SK-N-SH (cell line): ENCODE measurements around the gene HDLBP. TPM values are rescaled to one million over a fixed set of nuclear protein-coding genes. Genes with fewer than 3 reads are reported as not detected.

Source experiments
- CTCF ChIA-PET: fragments of 300-600, 350-600 bp; formaldehyde crosslinking; extraction: SDS; loops from one replicate; lab custom pipeline; 2021; lab: Yijun Ruan, JAX
- POLR2A ChIA-PET: fragments of 350-600 bp; sonication (Branson Sonifier 250); formaldehyde crosslinking; extraction: SDS; loops from one replicate; lab custom pipeline; 2020; ENCODE audit warnings: antibody characterized with exemption, inconsistent platforms; lab: Yijun Ruan, JAX
- DNase-seq: peaks from one replicate; pipeline ENCODE4 v3.0.0; 2012
- H2AFZ ChIP-seq: fragments of 200-600 bp; sonication (generic); 2 replicates; pipeline ENCODE4 v1.8.1; 2016; ENCODE audit warnings: antibody characterized with exemption, mild to moderate bottlenecking, low read depth
- H3F3A ChIP-seq: fragments of 200-600 bp; sonication (generic); replicated peaks from 2 replicates; pipeline ENCODE3; 2016; ENCODE audit warnings: antibody characterized with exemption, mild to moderate bottlenecking; ENCODE audit not compliant: insufficient read depth
- H3K27ac ChIP-seq, 2 experiments: fragments of 200-500 bp in 1 of 2; fragments of 200-600 bp in 1 of 2; sonication (Bioruptor generic) in 1 of 2; sonication (generic), shearing (Covaris generic) in 1 of 2; 2 replicates each; pipeline versions ENCODE4 v1.5.1 to v1.6.1; 2014 to 2016; ENCODE audit warnings: low read depth in 2 of 2, inconsistent platforms in 1 of 2, low read length in 1 of 2, mild to moderate bottlenecking in 1 of 2, mixed read lengths in 1 of 2
- H3K27me3 ChIP-seq: fragments of 200-600 bp; sonication (generic), shearing (Covaris generic); 2 replicates; pipeline ENCODE4 v1.6.1; 2016; ENCODE audit warnings: mixed run types; ENCODE audit not compliant: insufficient read depth
- H3K36me3 ChIP-seq, 2 experiments: fragments of 200-500 bp in 1 of 2; fragments of 200-600 bp in 1 of 2; sonication (Bioruptor generic) in 1 of 2; sonication (generic) in 1 of 2; replicated peaks in 1 of 2; 2 replicates each; pipeline versions ENCODE3 to v1.5.1; 2014 to 2016; ENCODE audit warnings: low read length in 1 of 2, mild to moderate bottlenecking in 1 of 2; ENCODE audit not compliant: insufficient read depth in 2 of 2, control insufficient read depth in 1 of 2
- H3K4me1 ChIP-seq, 2 experiments: fragments of 200-500 bp in 1 of 2; fragments of 200-600 bp in 1 of 2; sonication (Bioruptor generic) in 1 of 2; sonication (generic), shearing (Covaris generic) in 1 of 2; 2 replicates each; pipeline versions ENCODE4 v1.5.1 to v1.6.1; 2014 to 2016; ENCODE audit warnings: low read depth in 1 of 2, low read length in 1 of 2, mixed run types in 1 of 2; ENCODE audit not compliant: insufficient read depth in 2 of 2, control insufficient read depth in 1 of 2
- H3K4me2 ChIP-seq: fragments of 200-600 bp; sonication (generic), shearing (Covaris generic); 2 replicates; pipeline ENCODE4 v1.6.1; 2017; ENCODE audit warnings: mixed run types
- H3K4me3 ChIP-seq, 2 experiments: fragments of 200-500 bp in 1 of 2; fragments of 200-600 bp in 1 of 2; sonication (Bioruptor generic) in 1 of 2; sonication (generic), shearing (Covaris generic) in 1 of 2; 2 replicates each; pipeline versions ENCODE4 v1.5.1 to v1.8.1; 2014 to 2016; ENCODE audit warnings: low read depth in 2 of 2, inconsistent platforms in 1 of 2, low read length in 1 of 2, mild to moderate bottlenecking in 1 of 2, mixed read lengths in 1 of 2, moderate library complexity in 1 of 2
- H3K79me2 ChIP-seq: fragments of 200-600 bp; sonication (generic); 2 replicates; pipeline ENCODE4 v1.8.1; 2017; ENCODE audit warnings: mild to moderate bottlenecking; ENCODE audit not compliant: insufficient read depth
- H3K9ac ChIP-seq: fragments of 200-600 bp; sonication (generic); 2 replicates; pipeline ENCODE4 v1.6.1; 2017; ENCODE audit warnings: mixed run types
- H3K9me2 ChIP-seq: fragments of 200-600 bp; sonication (generic); 2 replicates; pipeline ENCODE4 v1.6.1; 2017; ENCODE audit warnings: mixed run types
- H3K9me3 ChIP-seq: fragments of 200-600 bp; sonication (generic); 2 replicates; pipeline ENCODE4 v1.6.1; 2017; ENCODE audit warnings: mixed run types, mild to moderate bottlenecking, moderate library complexity
- H4K20me1 ChIP-seq: fragments of 200-600 bp; sonication (generic); 2 replicates; pipeline ENCODE4 v1.6.1; 2017; ENCODE audit warnings: mild to moderate bottlenecking, mixed run types; ENCODE audit not compliant: insufficient read depth
- CHD2 ChIP-seq: fragments of 150-350 bp; IDR thresholded peaks from 2 replicates; pipeline ENCODE4 v1.6.1; 2018; ENCODE audit warnings: low read length; ENCODE audit not compliant: partially characterized antibody
- EP300 ChIP-seq, 2 experiments: IDR thresholded peaks; 2 replicates each; pipeline versions ENCODE4 v1.4.0 to v1.6.1; 2012; ENCODE audit warnings: borderline replicate concordance in 1 of 2, low read depth in 1 of 2, low read length in 1 of 2
- EZH2phosphoT487 ChIP-seq: fragments of 200-600 bp; sonication (generic); IDR thresholded peaks from 2 replicates; pipeline ENCODE4 v1.6.1; 2017; ENCODE audit warnings: low read depth, mixed run types, mild to moderate bottlenecking, antibody characterized with exemption, moderate library complexity, borderline replicate concordance
- FOXM1 ChIP-seq: IDR thresholded peaks from 2 replicates; pipeline ENCODE4 v1.4.0; 2012; ENCODE audit warnings: low read depth, mild to moderate bottlenecking
- GABPA ChIP-seq: IDR thresholded peaks from 2 replicates; pipeline ENCODE4 v1.4.0; 2012; ENCODE audit warnings: low read depth, mild to moderate bottlenecking
- GATA2 ChIP-seq: sonication (generic); formaldehyde crosslinking; IDR thresholded peaks from 2 replicates; pipeline ENCODE4 v1.5.0; 2020; ENCODE audit warnings: mild to moderate bottlenecking, missing genetic modification reagents
- IRF3 ChIP-seq: fragments of 150-350 bp; IDR thresholded peaks from 2 replicates; pipeline ENCODE4 v1.6.1; 2016; ENCODE audit warnings: mild to moderate bottlenecking, low read depth, low read length
- JUND ChIP-seq: IDR thresholded peaks from 2 replicates; pipeline ENCODE4 v1.4.0; 2012
- MAX ChIP-seq: IDR thresholded peaks from 2 replicates; pipeline ENCODE4 v1.4.0; 2012; ENCODE audit warnings: low read depth
- NFIC ChIP-seq: IDR thresholded peaks from 2 replicates; pipeline ENCODE4 v1.4.0; 2012; ENCODE audit warnings: borderline replicate concordance
- PBX3 ChIP-seq: IDR thresholded peaks from 2 replicates; pipeline ENCODE4; 2012
- POLR2AphosphoS5 ChIP-seq: IDR thresholded peaks from 2 replicates; pipeline ENCODE4 v1.6.1; 2012; ENCODE audit warnings: low read depth, low read length
- RFX5 ChIP-seq: IDR thresholded peaks from 2 replicates; pipeline ENCODE4 v1.6.1; 2012; ENCODE audit warnings: mild to moderate bottlenecking, improper control_type of control experiment, low read length
- RXRA ChIP-seq: IDR thresholded peaks from 2 replicates; pipeline ENCODE4 v1.4.0; 2012; ENCODE audit warnings: low read depth, mild to moderate bottlenecking, borderline replicate concordance
- SIN3A ChIP-seq: IDR thresholded peaks from 2 replicates; pipeline ENCODE4 v1.6.1; 2012; ENCODE audit warnings: low read depth, mild to moderate bottlenecking, low read length, moderate library complexity, borderline replicate concordance
- TAF1 ChIP-seq: IDR thresholded peaks from 2 replicates; pipeline ENCODE4 v1.6.1; 2012; ENCODE audit warnings: low read depth, mild to moderate bottlenecking, low read length, moderate library complexity, borderline replicate concordance
- TCF12 ChIP-seq: IDR thresholded peaks from 2 replicates; pipeline ENCODE4 v1.4.0; 2012
- USF1 ChIP-seq: IDR thresholded peaks from 2 replicates; pipeline ENCODE4 v1.4.0; 2012; ENCODE audit warnings: low read depth, borderline replicate concordance
- WGBS: methylation state at CpG from one replicate; pipeline ENCODE4 v1.1.6; 2017; ENCODE audit warnings: low lambda C conversion rate; 5-methylcytosine and 5-hydroxymethylcytosine counted together
- polyA plus RNA-seq, 3 experiments: library from polyadenylated mRNA; depleted of rRNA; stranded (reverse); fragments of >200 nt; gene quantifications; 2 replicates each; pipeline ENCODE4 v1.2.3, GENCODE V29; 2012

Gene HDLBP
- polyA plus RNA-seq, 1 of the 3 experiments (the other 2 are of a cell fraction), result 263 TPM

- TF ChIP-seq NFIC, result no peak
- TF ChIP-seq JUND, result no peak
Observed at GRCh38 chr2:241214766-241215165, 100.7 kb downstream of the HDLBP start (continued).

GRCh38 chr2:241214209-241214608, 101.3 kb downstream of the HDLBP start:
- no peak overlapping the region for H3K9ac ChIP-seq
- WGBS, result 51% methylated on average over 4 of the region's 10 CpGs
- ChIA-PET CTCF (no interaction called here), POLR2A (no interaction called here)
- no peak overlapping the region for H3K4me2 ChIP-seq
- no peaks in the 10 kb centered on the region for H4K20me1 ChIP-seq
- DNase-seq, result no peak
- no peak overlapping the region for H2AFZ ChIP-seq
- H3K36me3 ChIP-seq, result no peaks in the 10 kb centered on the region
- peaks cover 2 to 3% of the 10 kb centered on the region in 2 experiments; a peak in 2 of 4 replicates for H3K4me1 ChIP-seq
- H3F3A ChIP-seq, result peaks cover 10% of the 10 kb centered on the region
- no peak overlapping the region for H3K4me3 ChIP-seq
- H3K9me3 ChIP-seq, result no peaks in the 10 kb centered on the region
- no peaks in the 10 kb centered on the region for H3K27me3 ChIP-seq
- no peak overlapping the region for H3K27ac ChIP-seq
- H3K9me2 ChIP-seq, result no peaks in the 10 kb centered on the region
- H3K79me2 ChIP-seq, result no peaks in the 10 kb centered on the region
- TF ChIP-seq EP300 (IDR thresholded peaks at IDR 0.05; ENCODE audit: borderline replicate concordance in 1 of 2, low read depth in 1 of 2, low read length in 1 of 2) (no peak), IRF3 (no peak), FOXM1 (no peak), USF1 (no peak)

GRCh38 chr2:241213567-241213966, 101.9 kb downstream of the HDLBP start:
- CTCF ChIA-PET, result no interaction called here
- no peaks in the 10 kb centered on the region for H3K9me3 ChIP-seq
- no peak overlapping the region for H2AFZ ChIP-seq
- H3K4me3 ChIP-seq, result no peak overlapping the region
- H4K20me1 ChIP-seq, result no peaks in the 10 kb centered on the region
- no peaks in the 10 kb centered on the region for H3K36me3 ChIP-seq
- H3K79me2 ChIP-seq, result no peaks in the 10 kb centered on the region
- no peak for TF ChIP-seq PBX3
- TF ChIP-seq GABPA, result no peak
- TF ChIP-seq TAF1, result no peak
- TF ChIP-seq EZH2phosphoT487, result no peak
- no peak for TF ChIP-seq IRF3
- no peak for TF ChIP-seq TCF12
- TF ChIP-seq RXRA, result no peak
- no peak for TF ChIP-seq CHD2
- TF ChIP-seq SIN3A, result no peak
- TF ChIP-seq POLR2AphosphoS5, result no peak
- no peak for TF ChIP-seq USF1
- TF ChIP-seq RFX5, result no peak
- no peak for TF ChIP-seq MAX
- no peak for TF ChIP-seq JUND
- TF ChIP-seq GATA2 (CRISPR knock-in tag), result no peak
- no peak for TF ChIP-seq FOXM1
- no peak overlapping the region for H3K4me2 ChIP-seq
- no peak overlapping the region for H3K9ac ChIP-seq
- peaks cover 0 to 2% of the 10 kb centered on the region in 2 experiments; a peak in 1 of 4 replicates for H3K4me1 ChIP-seq
- H3F3A ChIP-seq, result peaks cover 4% of the 10 kb centered on the region
- H3K9me2 ChIP-seq, result no peaks in the 10 kb centered on the region
- 67% methylated on average over 3 of the region's 7 CpGs for WGBS
- POLR2A ChIA-PET, result no interaction called here
- H3K27me3 ChIP-seq, result no peaks in the 10 kb centered on the region
- no peak overlapping the region for H3K27ac ChIP-seq
- no peak for DNase-seq
